ENCODE data around the gene IPP. TPM values are rescaled to one million over a fixed set of nuclear protein-coding genes. Genes with fewer than 3 reads are reported as not detected.

The IPP gene
- 1.9 TPM for polyA plus RNA-seq (2012; ENCODE audit: insufficient read length, low read depth)

- peak; percentile 98 for TF ChIP-seq POLR2AphosphoS5 (IDR thresholded peaks at IDR 0.05; ENCODE audit: low read depth, low read length)
- peak in 1 of 2 experiments; percentile 29; a peak in 1 of 4 replicates for TF ChIP-seq REST (IDR thresholded peaks at IDR 0.05; ENCODE audit: insufficient read depth in 1 of 2, low read depth in 2 of 2, low read length in 2 of 2)
- TF ChIP-seq TAF1 (IDR thresholded peaks at IDR 0.05; ENCODE audit: borderline replicate concordance, insufficient read depth, low read length), result peak; percentile 82; the same call in 1 of the 2 replicates
- no peak for TF ChIP-seq SIN3A (IDR thresholded peaks at IDR 0.05; ENCODE audit: borderline replicate concordance, insufficient read depth, low read length)
These were observed at the start of gene IPP for GRCh38 chr1:45750298-45751038. Gene IPP, minus strand, starts transcription at chr1:45750653. Its CDS starts 4,242 bp downstream, at chr1:45746411.

GRCh38 chr1:45796946-45797345 lies 46.5 kb upstream of the IPP start:
- TF ChIP-seq POLR2AphosphoS5 (IDR thresholded peaks at IDR 0.05; ENCODE audit: low read depth, low read length) (no peak), FOXP2 (optimal IDR thresholded peaks at IDR 0.05; ENCODE audit: borderline replicate concordance, extremely low read depth, extremely low read length, insufficient read depth) (no peak), REST (IDR thresholded peaks at IDR 0.05; ENCODE audit: insufficient read depth in 1 of 2, low read depth in 2 of 2, low read length in 2 of 2) (no peak), TAF1 (IDR thresholded peaks at IDR 0.05; ENCODE audit: borderline replicate concordance, insufficient read depth, low read length) (no peak), SIN3A (IDR thresholded peaks at IDR 0.05; ENCODE audit: borderline replicate concordance, insufficient read depth, low read length) (no peak)

- TF ChIP-seq FOXP2 (optimal IDR thresholded peaks at IDR 0.05; ENCODE audit: borderline replicate concordance, extremely low read depth, extremely low read length, insufficient read depth), result no peak
- TF ChIP-seq POLR2AphosphoS5 (IDR thresholded peaks at IDR 0.05; ENCODE audit: low read depth, low read length), result no peak
- no peak for TF ChIP-seq REST (IDR thresholded peaks at IDR 0.05; ENCODE audit: insufficient read depth in 1 of 2, low read depth in 2 of 2, low read length in 2 of 2)
- no peak for TF ChIP-seq SIN3A (IDR thresholded peaks at IDR 0.05; ENCODE audit: borderline replicate concordance, insufficient read depth, low read length)
These were observed 45.9 kb upstream of the IPP start for GRCh38 chr1:45796381-45796780.

GRCh38 chr1:45793942-45794604 lies 43.6 kb upstream of the IPP start:
- no peak for TF ChIP-seq FOXP2 (optimal IDR thresholded peaks at IDR 0.05; ENCODE audit: borderline replicate concordance, extremely low read depth, extremely low read length, insufficient read depth)

GRCh38 chr1:45792744-45793143 lies 42.3 kb upstream of the IPP start:
- TF ChIP-seq TAF1 (IDR thresholded peaks at IDR 0.05; ENCODE audit: borderline replicate concordance, insufficient read depth, low read length) (no peak), POLR2AphosphoS5 (IDR thresholded peaks at IDR 0.05; ENCODE audit: low read depth, low read length) (no peak), SIN3A (IDR thresholded peaks at IDR 0.05; ENCODE audit: borderline replicate concordance, insufficient read depth, low read length) (no peak), REST (IDR thresholded peaks at IDR 0.05; ENCODE audit: insufficient read depth in 1 of 2, low read depth in 2 of 2, low read length in 2 of 2) (no peak), FOXP2 (optimal IDR thresholded peaks at IDR 0.05; ENCODE audit: borderline replicate concordance, extremely low read depth, extremely low read length, insufficient read depth) (no peak)
